Measurements from ENCODE around the gene ACSF3.
"Not testable (repeated sequence)": the region's sequence is repeated elsewhere in the genome, so short reads cannot be mapped to it uniquely, and the experiment has no call there.

ACSF3 gene

DNA sequence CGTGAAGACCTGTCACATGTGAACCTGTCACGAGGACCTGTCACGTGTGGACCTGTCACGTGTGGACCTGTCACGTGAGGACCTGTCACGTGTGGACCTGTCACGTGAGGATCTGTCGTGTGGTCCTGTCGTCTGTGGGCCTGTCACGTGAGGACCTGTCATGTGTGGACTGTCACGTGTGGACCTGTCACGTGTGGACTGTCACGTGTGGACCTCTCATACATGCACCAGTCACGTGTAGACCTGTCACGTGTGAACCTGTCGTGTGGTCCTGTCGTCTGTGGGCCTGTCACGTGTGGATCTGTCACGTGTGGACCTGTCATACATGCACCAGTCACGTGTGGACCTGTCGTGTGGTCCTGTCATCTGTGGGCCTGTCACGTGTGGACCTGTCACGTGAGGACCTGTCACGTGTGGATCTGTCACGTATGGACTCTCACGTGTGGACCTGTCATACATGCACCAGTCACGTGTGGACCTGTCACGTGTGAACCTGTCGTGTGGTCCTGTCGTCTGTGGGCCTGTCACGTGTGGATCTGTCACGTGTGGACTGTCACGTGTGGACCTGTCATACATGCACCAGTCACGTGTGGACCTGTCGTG, 19.5 kb upstream of the ACSF3 start:
- DNase-seq: not testable (repeated sequence)

DNA sequence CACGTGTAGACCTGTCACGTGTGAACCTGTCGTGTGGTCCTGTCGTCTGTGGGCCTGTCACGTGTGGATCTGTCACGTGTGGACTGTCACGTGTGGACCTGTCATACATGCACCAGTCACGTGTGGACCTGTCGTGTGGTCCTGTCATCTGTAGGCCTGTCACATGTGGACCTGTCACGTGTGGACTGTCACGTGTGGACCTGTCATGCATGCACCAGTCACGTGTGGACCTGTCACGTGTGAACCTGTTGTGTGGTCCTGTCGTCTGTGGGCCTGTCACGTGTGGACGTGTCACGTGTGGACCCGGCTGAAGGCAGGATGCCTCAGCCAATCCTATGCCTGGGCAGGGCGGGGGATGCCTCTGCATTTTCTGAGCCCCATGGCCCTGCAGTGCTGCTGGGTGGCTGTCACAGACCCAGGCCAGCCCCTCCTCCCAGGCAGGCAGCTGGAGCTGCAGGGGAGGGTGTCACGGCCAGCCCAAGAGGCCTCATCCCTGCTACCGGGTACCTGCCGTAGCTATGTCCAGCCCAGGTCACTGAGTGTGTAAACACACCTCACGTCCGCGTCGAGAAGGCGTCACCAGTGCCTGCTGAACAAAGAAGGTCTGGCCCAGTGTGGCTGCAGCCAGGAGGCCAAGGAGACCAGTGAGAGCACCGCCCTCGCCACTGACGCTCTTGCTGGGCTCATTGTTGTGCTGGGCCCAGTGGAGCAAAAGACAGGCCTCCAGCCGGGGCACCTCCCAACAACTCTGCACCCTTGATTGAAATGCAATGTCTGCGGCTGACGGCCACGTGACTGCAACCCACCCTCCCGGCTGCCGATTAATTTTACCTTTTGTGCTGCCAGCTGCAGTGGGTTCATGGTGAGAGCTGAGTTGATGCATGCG, 18.6 kb upstream of the ACSF3 start:
- no peak for DNase-seq

DNA sequence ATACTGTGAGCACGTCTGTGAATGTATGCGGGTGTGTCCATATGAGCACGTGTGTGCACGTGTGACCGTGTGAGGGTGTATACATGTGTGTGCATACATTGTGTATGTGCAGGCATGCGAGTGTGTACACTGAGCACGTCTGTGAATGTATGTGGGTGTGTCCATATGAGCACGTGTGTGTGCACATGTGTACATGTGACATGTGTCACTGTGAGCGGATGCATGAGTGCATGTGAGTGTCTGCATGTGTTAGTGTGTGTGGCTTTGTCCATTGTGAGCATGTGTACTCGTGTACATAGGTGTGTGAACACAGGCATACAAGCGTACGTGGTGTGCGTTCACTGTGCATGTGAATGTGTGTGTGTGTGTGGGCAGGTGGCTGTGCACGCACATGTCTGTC, 17.5 kb upstream of the ACSF3 start:
- no peak for DNase-seq

DNA sequence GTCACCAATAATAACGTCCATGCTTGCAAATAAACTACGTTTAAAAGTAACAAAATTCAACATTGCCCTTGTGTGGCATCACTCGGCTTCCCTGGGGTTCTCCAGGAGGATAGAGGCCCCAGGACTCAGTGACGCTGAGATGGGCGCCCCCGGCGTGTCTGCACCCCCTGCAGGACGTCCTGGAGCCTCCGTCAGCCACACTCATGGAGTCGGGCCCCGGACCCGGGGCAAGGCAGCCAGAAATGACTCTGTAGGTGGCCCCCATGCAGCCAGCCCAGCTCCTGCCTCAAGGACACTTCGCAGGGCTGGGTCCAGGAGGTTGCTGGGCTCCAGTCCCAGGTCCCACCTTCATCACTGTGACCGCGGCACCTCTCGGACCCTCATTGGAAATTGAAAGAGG, 16.6 kb upstream of the ACSF3 start:
- no peak for DNase-seq

DNA sequence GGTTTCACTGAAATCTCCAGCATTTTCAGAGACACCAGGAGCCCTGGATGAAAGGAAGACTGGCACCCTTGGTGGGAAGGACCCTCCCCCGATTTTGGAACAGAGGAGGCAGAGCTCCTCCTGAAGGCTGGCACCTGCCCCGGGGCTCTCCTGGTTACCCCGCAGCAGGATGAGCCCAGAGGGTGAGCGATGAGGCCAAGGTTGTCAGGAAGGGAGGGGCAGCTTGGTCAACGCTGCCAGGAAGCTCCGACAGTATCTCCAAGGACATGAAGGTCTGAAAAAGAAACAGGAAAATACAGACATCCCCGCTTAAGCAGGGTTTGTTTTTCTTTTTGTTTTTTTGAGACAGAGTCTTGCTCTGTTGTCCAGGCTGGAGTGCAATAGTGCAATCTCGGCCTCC, 15.5 kb upstream of the ACSF3 start:
- no peak for DNase-seq

DNA sequence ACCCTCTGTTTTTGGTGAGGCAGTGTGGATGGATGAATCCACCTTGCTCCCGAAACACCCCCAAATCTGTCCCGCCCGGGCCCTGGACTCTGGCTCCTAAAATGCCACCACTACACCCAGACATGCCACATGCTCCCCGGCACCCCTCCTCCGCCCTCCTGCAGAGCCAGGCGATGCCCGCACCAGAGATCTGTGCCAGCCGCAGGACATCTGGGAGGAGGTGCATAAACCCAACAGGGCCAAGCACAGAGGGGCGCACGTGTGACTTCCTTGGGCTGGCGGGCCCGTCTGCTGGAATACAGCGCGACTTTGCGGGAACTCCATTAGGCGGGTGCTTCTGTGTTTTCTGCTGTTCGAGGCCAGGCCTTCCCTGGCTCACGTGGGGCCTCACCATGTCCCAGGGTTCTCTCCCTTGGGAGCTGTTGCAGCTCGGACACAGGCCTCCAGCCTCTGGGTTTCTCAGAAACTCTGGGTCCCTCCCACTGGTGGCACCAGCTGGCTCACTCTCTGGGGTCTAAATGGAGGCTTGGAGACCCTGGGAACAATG, 14.1 kb upstream of the ACSF3 start:
- no peak for DNase-seq

DNA sequence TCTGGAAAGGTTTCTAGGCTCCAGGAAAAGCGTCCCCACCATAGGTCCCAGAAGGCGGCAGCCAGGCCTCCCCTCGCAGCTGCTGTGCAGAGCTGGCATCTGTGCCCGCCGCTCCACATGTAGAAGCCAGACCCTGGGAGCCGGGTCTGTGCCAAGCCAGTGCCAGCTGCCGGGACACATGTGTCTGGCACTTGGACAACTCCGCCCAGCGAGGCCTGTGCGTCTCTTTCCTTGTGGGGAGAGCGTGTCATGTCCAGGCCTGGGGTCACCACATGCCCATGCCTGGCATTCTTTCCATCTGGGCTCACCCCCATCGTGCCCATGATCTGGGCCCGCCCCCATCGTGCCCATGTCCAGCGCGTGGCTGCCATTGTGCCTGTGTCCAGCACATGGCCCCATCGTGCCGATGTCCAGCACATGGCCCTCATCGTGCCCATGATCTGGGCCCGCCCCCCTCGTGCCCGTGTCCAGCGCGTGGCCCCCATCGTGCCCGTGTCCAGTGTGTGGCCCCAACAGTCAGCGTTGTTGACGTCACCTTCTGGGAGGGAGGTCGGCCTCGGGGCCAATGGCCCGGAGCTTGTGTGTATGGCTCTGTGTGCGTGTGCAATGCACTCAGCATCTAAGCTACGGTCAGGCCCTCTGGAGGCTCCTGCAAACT, 13.3 kb upstream of the ACSF3 start:
- no peak for DNase-seq

DNA sequence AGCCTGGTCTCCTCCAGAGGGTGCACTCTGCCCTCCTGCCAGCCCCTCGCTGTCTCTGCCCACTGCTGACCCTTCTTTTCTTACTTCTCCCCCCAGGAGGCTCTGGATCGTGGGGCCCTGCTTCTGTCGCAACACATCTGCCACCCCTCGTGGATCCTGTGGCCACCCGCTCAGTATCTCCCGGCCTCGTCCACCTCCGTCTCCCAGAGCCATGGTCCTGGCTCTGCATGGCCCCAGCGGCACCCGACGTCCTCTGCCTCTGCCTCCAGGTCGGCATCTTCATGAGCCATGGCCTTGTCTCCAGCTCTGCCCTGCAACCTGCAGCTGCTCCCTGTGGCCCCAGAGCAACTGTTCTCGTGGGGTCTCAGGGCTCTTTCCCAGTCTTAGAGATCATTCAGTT, 12.1 kb upstream of the ACSF3 start:
- DNase-seq: no peak

DNA sequence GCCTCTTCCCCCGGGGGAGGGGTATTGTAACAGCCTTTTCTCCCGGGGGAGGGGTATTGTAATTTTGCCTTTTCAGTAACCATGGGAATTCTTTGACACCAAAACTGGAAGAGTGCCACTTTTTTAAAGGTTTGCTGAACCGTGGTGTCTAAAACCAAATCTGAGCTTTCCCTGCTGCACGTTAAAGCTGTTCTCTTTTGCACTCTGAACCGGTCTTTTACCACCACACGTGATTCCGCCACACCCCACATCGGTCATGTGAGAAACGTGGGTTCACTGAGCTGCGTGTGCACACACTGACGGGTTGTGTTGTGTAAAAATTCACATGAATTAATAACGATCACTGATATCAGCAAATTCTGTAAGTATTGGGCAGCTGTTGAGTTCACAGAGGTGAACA, 9.2 kb upstream of the ACSF3 start:
- no peak for DNase-seq

DNA sequence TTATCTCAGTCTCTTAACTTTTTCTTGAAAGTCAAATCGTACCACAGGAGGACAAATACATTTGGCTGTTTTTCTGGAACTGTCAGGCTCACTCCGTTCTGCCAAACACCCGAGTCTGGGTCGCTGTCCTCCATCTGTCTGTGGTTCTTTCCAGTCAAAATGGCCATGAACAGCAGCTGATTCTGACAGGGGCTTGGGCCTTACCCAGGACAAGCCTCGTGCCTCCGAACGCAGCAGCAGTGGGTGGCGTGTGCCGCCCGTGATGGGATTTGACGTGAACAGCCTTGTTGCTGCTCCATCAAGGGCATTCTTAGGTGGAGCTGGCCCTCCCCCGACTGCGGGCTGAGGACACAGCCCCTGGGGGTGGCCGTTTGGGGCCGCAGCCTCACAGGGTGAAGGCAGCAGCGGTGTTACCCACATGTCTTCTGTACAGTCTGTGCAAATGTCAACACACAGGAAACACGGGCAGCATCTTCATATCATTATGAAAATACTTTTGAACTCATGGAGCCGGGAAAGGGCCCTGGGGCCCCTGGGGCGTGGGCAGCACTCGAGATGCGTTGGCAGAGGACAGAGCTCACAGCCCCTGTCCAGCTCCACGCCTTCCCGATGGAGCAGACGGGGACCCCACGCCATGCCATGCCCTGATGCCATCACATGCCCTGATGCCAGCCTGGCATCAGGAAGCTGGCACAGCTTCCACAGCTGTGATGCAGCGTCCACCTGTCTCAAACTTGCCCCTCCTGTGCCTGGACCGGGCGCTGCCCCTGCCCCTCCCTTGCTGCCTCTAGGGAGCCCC, 8.6 kb upstream of the ACSF3 start:
- DNase-seq: no peak

DNA sequence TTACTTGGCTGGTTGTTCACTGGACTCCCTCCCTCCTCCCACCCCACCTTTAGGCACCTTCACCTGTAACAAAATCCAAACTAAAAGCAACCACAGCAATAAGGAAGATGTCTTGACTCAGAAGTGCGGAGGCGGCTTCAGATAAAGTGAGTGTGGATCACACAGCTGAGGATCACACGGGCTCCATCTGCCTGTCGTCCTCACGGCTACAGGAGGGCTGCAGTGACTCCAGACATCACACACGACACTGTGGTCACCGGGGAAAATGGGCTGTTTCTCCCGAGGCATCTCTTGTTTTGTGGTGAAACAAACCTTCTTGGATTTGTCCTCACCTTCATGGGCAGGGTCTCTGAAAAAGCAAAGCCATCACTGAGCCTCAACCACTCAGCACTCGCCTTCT, 7.9 kb upstream of the ACSF3 start:
- no peak for DNase-seq

DNA sequence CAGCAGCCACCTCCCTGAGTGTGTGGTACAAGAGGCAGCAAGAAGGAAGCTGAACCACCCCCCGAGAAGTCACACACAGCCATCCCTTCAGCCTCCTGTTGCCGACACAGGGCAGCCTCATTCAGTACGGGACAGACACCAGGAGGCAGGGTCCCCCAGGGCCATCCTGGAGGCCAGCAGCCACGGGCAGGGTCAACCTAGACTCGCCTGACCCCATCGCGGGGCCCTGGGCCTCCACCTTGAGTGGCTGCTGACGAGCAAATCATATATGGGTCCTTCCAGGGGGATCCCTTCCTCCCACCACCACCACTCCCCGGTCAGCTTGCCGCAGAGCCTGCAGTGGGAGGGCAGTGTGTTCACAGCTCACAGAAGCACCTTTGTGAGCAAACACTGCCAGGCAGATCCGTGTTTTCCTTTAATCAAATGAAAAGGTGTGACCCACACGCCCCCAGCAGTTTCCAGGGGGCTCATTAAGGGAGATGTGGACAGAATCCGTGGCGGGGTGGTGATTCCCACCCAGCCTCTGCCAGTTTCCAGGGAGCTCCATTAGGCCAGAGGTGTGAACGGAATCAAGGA, 5.6 kb upstream of the ACSF3 start:
- DNase-seq: no peak

DNA sequence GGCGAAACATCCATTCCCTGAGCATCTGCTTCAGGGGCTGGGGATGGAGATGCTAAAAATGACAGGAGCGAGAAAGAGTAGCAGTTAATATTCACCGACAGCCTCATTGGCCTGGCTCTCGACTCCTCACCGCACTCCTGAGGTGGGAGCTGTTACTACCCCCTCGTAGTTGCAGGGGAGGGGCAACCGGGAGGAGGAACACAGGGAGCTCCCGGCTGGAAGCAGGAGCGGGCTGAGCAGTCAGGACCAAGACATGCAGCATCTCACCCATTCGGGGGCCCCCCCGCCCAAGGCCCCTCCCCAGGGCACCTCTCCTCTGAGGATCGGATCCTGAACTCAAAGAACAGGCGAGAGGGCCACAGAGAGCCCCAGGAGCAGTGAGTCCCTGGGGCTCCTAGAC, 4.5 kb upstream of the ACSF3 start:
- DNase-seq: no peak

DNA sequence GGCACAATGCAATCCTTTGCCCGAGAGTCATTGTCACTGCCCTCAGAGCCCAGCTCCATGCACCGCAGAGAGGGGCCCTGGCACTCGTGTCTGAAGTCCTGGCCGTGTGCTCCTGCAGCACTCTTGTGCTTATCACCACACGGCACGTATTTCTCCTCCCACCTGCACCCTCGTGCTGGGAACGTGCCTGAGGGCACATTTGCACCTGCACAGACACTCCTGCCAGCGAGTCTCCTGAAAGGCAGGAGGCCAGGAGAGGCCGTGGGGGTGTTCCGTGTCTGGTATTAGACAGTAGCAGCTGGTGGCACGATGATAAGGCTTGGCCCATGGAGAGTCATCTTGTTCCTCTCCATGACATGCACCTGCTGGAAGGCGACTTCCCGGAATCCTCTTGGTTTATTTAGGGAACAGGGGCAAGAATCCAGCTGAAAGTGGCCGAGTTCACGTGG, 3.4 kb upstream of the ACSF3 start:
- no peak for DNase-seq

DNA sequence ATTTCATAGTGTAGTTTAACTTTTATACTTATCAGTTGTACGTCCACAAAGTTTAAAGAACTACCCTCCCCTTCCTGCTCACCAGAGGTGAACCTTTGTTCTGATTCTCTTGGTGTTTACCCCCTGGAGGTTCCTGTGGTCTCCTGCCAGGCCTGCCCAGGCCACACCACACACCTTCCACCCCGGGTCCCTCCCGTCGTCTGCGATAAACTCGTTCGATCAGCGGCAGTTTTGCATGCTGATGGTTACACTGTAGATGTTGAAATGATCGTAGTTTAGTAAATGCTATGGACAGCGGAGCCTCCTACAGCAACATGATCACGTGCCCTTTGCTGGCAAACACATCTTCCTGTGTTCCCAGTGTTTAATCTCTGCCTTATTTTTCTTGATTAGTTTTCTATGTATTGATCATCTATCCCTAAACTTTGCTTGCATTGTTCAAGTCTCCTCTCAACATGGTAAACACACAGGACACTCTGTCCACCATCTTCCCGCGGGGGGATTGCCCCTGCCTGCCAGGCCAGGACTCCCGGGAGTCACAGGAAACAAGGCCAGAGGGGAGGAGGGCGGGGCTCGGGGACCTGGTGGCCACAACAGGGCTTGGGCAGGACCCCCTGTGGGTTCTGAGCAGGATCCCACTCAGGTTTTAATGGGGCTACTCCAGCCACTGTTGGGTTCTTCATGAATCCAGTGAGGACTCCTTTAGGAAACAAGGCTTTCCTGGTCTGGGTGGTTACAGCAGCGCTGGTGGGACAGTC, 2.8 kb upstream of the ACSF3 start:
- DNase-seq: no peak

DNA sequence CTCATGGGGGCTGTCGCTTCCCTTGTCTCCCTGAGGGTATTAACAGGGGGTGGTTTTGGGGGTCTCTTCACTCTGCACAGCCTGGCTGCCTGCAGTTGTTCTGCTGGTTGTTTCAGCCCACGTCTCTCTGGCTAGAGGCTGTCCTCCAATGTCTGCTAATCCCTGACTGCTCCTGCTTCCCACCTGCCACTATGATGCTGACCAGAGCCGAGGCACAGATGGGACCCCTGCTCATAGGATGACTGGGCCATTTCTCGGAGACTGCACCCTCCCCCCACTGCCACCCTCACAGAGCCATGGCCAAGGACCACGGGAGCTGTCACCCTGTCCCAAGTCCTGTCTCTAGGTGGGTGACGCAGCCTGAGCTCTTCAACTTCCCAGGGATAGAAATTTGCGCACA, 1.6 kb upstream of the ACSF3 start:
- no peak for DNase-seq

DNA sequence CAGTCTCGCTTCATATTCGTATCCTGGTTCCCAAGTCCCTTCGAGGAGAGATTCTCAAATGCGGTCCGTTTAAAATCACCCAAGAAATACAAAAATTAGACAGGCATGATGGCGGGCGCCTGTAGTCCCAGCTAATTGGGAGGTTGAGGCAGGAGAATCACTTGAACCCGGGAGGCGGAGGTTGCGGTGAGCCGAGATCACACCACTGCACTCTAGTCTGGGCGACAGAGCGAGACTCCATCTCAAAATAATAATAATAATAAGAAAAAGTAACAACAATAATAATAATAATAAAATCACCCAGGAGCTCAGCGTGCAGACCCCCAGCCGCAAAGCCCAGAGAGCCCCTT, 425 bp upstream of the ACSF3 start:
- DNase-seq: not testable (repeated sequence)

DNA sequence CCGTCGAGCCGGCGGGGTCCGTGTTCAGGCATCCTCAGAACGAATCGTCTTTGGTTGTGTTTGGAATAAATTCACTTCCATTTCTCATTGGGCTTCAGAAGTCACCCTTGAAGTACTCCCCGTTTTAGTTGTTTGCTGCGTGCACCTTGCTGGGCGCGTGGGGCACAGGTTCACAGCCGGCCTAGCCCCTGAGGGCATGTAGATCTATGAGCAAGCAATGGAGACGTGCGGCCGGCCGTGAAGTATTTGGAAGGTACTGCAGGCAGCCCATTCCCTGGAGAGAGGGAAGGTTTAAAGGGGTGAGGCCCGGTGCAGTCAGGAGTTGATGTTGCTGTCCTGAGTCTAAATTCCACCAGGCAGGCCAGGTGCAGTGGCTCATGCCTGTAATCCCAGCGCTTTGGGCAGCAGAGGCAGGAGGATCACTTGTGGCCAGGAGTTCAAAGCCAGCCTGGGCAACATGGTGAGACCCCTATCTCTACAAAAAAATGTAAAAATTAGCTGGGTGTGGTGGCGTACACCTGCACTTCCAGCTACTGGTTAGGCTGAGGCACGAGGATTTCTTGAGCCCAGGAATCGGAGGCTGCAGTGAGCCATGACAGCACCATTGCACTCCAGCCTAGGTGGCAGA, 714 bp downstream of the ACSF3 start:
- no peak for DNase-seq

DNA sequence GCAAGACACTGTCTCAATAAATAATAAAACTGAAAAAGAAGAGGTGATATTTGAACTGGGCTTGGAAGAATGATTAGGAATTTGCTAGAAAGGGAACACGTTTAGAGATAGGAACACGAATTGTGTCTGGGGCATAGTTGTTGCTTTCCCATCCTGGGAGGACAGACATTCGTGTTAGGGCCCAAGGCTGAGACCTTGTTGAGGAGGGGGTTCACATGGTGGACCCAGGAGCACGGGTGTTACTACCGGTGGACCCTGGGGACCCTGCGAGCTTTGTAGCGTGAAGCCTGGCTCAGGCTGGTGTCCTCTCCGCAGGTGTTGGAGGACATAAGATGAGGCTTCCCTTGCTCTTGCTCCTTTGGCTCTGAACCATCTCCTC, 1.2 kb downstream of the ACSF3 start:
- no peak for DNase-seq

DNA sequence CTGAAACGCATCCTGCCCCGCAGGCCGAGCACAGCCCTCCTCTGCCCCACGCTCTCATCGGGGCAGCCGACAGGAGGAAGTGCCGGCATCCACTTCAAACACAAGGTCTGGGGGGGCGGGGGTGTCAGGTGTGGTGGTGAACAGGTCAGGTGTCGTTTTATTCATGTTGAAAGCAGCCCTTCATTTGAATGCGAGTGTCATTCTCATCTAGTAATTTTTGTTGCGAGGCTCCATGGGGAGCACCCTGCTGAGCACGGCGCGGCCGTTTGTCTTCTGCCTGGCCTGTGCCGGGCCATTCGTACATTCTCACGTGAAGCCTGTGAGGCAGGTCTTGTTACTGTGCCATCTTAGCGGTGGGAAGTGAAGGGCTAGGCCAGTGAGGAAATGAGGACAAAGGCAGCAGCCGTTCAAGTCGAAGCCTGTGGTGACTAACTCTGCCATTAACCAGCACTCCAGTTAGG, 1.9 kb downstream of the ACSF3 start:
- DNase-seq: no peak

DNA sequence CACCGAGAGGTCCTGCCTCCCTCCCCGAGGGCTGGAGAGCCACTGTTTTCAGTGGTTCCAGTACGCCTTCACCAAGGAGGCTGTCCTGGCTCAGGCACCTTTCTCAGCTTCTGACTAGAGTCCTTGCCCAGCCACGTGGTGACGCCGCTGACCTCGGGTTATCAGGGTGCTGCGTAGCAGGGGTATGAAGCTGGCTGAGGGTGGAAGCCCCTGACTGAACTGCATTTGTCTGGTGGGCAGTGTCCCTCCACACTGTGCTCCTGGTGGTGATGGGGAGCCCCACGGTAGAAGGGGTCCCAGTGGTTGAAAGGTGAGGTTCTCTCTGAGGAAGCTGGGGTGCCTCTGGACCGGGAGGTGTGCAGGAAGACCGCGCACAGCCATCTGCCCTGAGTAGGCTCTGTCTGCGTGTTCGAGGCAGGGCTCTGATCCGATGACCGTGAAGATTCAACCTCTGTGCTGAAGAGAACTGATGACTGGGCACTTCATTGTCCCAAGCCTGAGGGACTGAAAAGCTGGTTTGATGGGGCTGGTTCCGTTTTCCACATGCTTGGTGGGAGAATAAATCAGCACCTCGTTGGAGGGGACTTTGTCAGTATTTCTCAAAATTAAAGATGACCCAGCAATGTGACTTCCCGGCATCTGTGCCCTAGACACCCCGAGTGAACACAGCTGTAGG, 2.5 kb downstream of the ACSF3 start:
- no peak for DNase-seq

Measured in amniotic stem cell (primary cell).